ENCODE results near the gene LOXL1.
"Not testable (repeated sequence)": the region's sequence is repeated elsewhere in the genome, so short reads cannot be mapped to it uniquely, and the experiment has no call there.

The LOXL1 gene

DNA sequence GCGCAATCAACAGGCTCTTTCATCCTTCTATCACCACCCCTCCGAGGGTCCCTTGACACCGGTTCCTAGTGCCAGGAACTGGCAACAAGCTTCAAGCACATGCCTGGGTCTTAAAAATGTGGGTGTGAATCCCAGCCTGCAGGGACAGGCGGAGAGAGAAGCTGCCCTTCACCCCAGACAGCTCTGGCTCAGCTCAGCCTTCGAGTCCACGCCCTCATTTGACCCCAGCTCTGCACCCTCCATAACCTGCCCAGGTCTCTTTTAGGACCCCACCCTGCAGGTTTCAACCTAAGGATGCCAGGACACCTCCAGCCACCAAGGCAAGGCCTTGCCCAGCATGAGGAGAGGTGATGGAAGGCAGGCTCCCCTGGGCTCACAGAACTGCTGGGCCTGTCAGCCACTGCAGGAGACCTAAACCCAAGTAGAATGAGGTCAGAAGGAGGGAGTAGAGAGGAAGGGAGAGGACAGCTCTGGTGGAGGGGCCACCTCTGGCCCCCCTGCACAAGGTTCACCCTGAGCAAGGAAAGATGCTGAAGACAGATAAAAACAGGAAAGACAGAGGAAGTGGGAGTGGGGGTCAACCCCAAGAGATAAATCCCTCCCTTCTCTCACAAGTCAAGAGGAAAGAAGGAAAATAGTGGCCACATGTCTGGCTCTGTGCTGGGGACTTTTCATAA, 2.6 kb upstream of the LOXL1 start:
- no peak for DNase-seq

DNA sequence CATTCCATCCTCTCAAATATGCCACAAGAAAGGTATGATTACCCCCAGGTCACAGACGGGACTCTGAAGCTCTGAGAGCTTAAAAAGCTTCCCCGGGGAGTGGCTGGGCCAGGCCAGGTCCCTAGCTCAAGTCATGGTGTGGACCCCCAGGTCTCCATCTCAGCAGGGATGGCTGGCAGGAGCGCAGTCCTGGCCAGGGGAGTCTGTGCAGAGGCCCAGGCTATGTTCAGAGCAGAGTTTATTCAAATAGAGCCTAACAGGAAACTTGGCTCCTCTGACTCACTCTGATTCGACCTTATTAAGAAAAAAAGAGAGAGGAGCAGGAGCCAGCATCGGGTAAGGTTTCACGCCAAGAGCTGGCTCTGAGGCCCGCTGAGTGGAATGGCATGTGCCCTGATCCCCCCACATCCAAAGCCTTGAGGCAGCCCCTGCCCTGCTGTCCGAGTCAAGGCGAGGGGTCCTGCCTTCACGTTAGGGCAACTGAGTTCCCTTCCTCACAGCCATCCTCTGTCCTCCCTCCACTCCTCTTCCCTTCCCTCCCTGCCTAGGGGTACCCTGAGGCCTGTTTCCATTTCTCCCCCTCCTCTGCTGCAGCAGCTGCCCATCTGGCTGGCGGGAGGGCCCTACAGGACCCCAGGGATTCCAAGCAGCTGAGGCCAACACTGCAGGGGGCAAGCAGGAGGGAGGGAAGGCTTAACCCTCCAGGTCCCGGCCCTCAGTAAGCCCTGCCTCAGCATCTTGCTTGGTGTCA, 1.9 kb upstream of the LOXL1 start:
- DNase-seq = peak in 1 of 2 donors; percentile 20

DNA sequence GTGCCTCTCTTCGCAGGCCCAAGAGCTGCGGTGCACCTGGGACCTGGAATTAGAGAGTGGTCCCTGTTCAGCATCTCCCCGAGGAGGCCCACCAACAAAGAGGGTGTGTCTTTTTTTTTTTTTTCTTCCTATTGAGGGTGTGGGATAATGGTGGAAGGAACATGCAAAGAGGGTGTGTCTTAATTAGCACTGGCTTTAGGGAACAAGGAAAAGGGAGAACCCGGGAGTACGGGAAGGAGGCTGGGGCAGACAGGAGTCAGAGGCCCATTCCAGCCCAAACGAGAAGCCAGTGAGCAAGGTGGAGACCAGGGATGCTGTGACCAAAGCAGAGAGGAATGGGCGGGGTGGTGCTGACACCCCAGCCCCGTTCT, 429 bp upstream of the LOXL1 start:
- DNase-seq = no peak

DNA sequence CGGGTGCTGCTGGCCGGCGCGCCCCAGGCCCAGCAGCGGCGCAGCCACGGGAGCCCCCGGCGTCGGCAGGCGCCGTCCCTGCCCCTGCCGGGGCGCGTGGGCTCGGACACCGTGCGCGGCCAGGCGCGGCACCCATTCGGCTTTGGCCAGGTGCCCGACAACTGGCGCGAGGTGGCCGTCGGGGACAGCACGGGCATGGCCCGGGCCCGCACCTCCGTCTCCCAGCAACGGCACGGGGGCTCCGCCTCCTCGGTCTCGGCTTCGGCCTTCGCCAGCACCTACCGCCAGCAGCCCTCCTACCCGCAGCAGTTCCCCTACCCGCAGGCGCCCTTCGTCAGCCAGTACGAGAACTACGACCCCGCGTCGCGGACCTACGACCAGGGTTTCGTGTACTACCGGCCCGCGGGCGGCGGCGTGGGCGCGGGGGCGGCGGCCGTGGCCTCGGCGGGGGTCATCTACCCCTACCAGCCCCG, 777 bp downstream of the LOXL1 start:
- peak; percentile 41 to 46 for DNase-seq

DNA sequence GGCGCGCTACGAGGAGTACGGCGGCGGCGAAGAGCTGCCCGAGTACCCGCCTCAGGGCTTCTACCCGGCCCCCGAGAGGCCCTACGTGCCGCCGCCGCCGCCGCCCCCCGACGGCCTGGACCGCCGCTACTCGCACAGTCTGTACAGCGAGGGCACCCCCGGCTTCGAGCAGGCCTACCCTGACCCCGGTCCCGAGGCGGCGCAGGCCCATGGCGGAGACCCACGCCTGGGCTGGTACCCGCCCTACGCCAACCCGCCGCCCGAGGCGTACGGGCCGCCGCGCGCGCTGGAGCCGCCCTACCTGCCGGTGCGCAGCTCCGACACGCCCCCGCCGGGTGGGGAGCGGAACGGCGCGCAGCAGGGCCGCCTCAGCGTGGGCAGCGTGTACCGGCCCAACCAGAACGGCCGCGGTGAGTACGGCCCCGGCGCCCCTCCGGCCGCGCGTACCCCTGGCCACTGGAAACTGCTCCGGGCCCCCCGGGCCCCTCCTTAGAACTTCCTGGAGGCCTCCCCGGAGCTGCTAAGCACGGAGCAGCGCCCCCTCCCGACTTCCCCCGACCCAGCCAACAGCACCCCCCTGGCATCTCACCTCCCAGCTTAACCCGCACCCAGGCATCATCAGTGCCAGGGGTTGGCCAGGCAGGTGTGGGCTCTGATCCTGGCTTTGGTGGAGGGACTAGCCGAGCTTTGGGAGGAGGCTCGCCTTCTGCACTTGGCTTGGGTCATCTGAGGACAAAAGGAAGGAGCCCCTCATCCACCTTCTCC, 1.4 kb downstream of the LOXL1 start:
- DNase-seq = peak; percentile 75 to 80

DNA sequence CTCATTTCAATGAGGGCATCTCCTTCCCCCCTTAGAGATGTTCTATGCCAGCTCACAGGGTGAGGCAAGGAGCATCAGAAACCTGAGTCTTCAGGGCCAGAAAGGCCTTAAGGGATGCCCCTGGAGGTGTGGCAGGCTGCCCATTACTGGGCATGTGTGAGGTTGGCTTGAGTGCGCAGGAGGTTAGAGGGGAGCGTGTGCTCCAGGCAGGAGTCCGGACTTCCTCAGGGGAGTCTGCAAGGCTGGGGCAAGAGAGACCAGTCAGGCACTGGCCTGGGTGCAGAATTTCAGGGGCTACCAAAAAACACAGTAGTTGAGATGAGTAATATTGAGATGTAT, 1.9 kb downstream of the LOXL1 start:
- no peak for DNase-seq

DNA sequence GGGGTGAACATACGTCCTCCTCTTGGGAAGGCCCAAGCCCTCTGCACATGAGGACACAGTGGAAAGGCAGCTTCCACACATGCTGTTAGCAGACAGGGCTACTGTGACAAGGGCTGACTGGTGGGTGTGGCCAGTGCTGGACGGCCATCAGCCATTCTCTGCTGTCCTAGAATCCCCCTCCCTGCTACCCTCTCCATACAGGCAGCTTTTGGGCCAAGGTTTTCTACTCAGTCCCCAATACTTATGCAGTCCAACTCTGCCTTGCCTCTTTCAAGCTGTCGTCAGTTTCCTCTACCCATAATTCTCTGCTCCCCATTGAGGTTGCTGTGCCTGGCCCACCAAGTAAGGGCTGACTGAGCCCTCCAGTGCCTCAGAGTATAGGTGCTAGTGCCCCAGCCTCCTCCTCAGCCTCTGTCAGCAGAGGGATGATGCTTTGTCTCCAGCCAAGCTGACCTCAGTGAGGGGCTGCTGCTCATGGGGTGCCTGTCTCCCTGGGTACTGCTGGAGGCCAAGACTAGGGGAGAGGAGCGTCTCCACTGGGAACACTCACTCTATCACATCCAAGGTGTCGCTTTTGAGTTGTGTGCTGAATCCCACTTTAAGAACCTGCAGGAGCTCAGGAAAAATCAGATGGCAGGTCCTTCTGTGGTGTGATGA, 2.8 kb downstream of the LOXL1 start:
- DNase-seq = no peak

DNA sequence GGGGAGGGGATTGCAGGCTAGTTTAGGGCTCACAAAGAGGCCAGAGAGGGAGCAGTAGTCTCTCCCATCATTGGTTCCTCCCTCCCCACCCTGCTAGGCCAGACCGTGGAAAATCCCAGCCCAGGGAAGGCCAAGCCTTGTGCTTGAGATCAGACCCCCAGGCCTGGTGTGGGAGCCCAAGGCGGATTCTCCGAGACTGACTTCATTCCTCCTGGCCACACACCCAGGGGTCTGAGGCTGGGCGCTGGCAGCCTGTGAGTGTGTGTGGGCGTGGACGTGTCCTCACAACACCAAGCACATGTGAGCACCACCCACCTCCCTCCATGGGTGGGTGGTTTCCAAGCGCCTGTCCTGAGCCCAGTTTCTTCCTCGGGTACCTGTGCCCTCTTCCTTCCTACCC, 4.1 kb downstream of the LOXL1 start:
- no peak for DNase-seq

DNA sequence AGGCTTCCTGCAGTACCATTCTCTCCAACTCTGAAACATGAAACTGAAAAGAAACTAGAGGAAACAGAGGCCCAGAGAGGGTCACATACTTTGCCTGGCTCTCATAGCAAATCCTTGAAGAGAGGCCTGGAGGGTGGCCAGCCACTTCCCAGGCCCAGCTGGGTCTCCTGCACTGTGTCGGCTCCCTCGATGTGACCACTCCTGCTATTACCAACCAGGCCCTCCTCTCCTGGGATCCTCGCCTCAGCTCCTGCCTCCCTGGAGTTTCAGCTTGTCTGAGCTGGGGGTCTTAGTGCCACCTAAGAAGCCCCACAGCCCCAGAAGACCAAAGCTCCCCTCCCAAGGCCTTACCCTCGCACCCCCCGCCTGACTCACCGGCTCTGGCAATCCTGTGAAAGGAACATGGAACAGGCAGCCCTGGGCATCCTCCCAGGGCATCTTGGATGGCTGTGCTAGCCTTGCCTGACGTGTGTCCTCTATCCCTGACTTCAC, 4.6 kb downstream of the LOXL1 start:
- DNase-seq = no peak

DNA sequence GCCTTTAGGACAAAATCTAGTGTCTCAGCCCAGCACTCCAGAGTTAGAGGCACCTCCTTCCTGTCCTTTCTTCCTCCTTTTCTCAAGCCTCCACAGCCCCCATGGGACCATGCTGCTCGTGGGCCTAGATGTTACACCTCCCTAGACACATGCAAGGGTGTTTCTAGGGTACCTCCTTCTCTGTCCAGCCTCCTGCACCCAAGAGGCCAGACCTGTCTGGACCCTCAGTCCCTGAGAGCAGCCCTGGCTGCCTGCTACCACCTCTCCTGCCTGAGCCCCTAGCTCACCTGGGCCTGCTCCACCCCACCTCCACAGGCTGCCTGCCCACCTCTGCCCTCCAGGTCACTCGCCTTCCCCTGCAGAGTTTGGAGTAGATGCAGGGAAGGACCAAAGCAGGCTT, 5.2 kb downstream of the LOXL1 start:
- DNase-seq = no peak

DNA sequence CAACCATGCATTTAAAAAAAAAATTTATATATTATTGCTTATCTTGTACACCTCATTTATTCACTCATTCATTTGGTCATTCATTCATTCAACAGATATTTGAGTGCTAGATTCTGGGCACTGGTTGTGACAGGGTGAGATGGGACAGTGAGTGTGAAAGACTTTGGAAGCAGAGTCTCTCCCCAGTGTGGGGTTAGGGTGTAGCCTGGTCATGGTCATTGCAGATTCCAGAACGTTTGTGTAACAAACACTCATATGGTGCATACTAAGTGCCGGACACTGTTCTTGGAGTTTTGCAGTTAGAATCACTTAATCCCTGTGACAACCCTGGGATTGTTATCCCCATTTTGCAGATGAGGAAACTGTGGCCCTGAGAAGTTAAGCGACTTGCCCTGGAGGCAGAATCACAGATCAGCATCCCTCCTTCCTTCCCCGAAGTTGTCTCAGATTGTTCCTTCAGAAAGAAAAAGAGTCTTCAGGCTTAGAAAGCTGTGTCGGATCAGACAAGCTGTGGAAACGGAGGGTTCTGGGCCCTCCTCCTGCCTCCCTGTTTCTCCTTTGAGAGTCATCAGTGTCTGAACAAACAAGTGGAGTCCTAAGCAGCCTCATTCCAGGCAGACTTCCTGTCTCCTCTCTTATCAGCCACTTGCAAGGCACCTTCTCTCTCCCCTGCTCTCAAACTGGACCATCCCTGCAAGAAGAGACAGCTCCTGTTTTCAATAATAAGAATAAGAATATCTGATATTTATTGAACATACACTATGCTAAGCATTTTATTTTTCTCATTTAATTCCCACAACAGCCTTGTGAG, 6.3 kb downstream of the LOXL1 start:
- no peak for DNase-seq

DNA sequence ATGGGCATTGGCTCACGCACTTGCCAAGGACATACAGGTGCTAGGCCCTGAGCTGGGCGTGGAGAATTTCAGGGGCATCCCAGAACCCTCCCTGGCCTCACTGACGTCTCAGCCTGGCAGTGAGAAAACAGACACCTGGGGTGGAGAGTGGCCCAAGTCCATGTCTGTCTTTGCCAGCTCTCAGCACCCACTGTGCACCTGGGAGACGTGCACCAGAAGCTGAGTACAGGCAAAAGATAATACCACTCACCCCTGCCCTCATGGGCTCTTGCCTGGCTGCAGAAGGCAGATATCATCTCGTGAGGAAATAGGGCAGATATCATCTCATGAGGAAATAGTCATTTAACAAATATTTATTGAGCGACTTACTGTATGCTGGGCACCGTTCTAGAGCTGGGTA, 8.0 kb downstream of the LOXL1 start:
- no peak for DNase-seq

DNA sequence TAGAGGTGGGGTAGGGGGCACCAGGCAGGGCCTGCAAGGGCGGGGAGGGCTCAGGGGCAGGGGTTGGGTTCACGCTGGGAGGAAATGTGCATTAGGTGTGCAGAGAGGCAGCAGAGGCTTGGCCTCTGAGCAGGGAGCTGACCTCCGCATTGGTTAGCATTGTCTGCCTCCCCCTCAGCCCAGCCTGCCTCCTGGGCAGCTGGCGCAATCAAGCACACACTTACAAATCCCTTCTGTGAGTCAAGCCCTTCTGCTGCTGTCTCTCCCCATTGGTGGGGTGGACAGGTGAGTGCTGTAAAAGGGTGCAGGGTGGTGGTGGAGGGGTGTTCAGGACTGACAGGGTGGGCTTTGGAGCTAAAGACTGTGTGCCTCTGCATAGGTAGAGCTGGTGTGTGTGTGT, 9.3 kb downstream of the LOXL1 start:
- no peak for DNase-seq

DNA sequence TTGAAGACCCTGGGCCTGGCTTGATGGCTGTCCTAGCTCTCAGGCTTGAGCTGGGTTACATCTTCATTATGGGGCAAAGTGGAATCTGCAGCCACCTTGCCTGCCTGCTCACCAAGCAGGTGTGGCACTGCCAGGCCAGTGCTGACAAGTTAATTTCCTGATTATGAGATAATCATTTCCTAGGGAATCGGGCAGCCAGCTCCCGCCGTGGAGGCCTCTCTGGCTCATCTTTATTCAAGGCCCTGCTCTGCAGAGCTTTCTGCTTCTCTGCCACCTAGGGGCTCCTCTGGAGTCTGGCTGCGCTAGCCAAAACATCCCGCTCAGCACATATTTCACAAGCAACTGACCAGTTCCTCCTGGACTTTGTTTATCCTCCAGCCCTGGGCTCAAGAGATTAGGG, 9.9 kb downstream of the LOXL1 start:
- no peak for DNase-seq

DNA sequence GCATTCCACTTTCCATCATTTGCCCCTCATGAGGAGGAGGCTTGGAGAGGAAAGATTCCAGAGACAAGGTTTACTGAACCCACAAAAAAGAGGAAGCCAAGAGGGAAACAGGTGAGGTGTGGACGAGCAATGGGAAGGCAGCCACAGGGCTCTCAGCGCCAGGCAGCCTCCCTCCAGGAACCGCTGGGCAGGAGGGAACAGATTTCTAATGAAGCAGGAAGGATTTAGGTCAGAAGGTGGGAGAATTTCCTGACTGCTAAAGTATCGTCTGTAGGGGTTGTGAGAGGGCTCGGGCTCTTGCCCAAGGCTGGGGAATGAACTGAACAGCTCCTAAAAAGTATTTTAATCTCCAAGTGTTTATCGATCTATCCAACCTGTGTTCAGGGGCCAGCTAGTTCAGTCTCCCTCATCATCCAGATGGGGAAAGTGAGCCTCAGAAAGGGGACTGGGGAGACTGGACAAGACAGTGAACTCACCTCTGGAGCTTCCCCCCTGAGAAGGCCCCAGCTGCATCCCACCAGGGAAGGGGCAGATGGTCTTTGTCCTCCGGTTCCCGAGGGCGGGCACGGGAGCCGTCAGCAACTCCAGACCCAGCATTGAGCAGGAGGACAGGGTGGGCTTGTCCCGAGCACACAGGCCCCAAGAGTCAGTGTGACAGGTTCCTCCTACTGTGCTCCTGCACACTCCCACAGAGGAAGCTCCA, 10.5 kb downstream of the LOXL1 start:
- no peak for DNase-seq

DNA sequence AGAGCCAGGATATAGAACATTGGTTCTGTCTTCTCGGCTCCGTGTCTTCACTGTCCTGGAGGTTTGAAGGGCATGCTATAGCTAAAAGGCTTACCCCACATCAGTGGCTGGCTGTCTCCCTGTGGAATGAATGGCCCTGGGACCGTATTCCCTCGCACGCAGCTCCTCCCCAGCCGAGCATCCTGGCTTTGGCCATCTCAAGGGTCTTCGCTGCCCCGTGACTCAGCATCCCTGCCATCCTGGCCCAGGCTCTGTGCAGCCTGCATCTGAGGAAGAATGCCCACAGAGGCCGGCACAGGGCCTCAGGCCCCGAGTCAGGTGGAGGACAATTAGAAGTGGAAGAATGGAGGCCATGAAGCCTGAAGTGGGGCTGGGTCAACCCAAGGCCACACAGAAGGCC, 11.0 kb downstream of the LOXL1 start:
- DNase-seq = no peak

DNA sequence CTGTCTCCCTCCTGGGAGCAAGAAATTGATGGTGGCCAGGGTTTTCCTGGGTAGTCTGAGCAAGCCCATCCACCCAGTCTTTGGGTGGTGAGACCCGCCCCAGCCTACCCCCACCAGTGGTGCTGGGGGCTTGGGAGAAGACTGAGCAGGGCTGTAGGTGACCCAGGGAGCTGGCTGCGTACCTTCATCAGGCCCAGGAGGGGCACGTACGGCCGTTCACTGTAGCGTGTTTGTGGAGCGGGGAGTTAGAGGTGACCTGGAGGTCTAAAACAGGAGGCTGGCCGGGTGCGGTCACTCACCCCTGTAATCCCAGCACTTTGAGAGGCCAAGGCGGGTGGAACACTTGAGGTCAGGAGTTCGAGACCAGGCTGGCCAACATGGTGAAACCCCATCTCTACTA, 11.5 kb downstream of the LOXL1 start:
- DNase-seq = no peak

DNA sequence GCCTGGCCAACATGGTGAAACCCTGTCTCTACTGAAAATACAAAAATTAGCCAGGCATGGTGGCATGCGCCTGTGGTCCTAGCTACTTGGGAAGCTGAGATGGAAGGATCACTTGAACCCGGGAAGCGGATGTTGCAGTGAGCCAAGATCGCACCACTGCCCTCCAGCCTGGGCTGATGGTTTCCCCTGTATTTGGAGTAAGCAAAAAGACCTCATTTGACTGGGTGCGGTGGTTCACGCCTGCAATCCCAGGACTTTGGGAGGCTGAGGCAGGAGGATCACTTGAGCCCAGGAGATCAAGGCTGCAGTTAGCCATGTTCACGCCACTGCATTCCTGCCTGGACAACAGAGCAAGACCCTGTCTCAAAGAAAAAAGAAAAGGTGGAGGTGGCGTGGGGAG, 12.3 kb downstream of the LOXL1 start:
- DNase-seq = not testable (repeated sequence)

DNA sequence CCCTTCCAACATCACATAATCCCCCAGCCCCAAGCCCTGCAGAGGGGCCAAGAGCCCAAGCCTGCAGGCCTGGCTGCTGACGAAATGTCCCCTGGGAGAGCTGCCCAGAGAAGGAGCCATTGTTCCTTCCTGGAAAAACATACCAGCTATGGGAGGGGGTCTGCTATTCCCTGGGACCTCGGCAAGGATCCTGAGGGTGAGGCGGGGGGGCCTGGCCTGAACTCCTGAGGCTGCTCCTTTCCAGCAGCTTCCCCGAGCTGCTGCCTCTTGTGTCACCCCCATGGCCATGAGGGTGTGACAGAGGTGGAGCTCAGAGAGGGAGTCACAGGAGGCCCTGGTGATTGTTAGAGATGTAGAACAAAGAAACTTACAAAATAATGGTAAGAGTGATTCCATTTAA, 12.9 kb downstream of the LOXL1 start:
- DNase-seq = no peak

DNA sequence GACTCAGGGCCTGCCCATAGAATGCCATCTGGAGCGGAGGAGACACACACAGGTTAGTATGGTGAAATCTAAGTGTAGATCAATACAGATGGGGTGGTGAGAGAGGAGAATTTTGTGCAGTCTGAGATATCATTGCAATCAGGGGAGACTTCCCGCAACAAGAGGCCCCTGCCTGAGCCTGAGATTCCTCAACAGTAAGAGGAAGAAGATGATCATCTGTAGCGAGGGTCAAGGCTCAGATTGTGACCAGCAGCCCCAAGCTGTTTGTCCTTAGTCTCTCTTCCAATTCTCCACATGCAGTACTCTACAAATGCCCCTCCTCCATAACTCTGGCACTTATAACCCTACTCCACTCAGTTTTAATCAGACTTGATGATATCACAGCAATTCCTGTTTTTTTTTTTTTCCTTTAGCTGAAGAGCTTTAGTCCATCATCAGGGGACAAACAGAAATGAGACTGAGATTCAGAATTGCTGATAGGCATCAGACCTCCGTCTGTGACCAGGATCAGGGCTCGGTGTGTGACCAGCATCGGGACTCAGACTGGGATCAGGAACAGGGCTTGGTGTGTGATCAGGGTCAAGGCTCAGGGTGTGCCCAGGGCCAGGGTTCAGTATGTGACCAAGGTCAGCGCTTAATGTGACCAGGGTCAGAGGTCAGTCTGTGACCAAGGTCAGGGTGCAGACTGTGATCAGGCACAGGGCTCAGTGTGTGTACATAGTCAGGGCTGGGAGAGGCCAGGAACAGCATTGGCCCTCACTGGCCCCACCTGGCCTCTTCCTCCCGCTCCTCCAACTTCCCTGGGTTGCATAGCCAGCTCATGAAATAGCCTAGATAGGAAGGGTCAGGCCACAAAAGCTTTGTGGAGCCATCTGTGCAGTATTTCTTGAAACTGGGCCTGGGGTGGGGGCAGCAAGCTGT, 14.1 kb downstream of the LOXL1 start:
- DNase-seq = no peak

DNA sequence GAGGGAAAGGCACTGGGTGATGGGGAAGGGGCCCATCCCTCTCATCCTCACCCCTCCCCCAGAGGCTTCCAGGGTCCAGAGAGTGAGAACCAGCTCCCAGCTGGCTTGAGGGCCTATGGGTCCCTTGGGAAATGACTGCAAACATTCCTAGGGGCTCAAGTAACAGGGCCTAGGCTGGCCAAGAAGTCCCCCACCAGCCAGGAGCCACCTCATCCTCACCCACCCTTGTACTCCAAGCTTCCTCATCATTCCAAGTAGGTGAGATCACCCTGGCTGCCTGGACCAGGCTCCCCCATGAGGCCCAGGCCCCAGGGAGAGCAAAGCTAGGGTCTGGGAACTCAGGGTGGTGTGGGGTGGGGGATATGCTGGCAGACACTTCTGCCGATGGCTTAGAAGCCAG, 14.8 kb downstream of the LOXL1 start:
- DNase-seq = no peak

Measured in activated CD4-positive, alpha-beta T cell treated with anti-CD3 and anti-CD28 coated beads for 4 hours (primary cell).